GM21526 (cell line): ENCODE data around the gene ACSM3.
"Not testable (repeated sequence)": the region's sequence is repeated elsewhere in the genome, so short reads cannot be mapped to it uniquely, and the experiment has no call there.

Source experiments
- ATAC-seq: cut with Tn5 transposase; IDR thresholded peaks from one replicate; pipeline ENCODE4 v1.9.1; 2021; ENCODE audit warnings: moderate library complexity; ENCODE audit not compliant: unreplicated experiment, low FRiP score

The ACSM3 gene

DNA sequence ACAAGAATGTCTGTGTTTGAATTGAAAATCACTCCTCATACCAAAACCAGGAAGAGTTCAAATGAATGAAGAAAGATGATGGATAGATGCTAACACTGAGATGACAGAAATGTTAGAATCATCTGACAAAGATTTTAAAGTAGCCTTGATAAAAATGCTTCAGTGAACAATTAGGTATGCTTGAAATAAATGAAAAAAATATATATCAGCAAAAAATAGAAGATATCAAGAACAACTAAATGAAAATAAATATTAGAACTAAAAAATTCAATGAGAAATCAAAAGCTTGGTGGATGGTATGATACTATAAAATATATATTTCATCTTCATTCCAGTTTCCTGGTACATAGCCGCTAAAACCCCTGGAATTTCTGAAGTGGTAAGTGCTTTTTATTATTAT, 8.6 kb upstream of the ACSM3 start:
- no peak for ATAC-seq

DNA sequence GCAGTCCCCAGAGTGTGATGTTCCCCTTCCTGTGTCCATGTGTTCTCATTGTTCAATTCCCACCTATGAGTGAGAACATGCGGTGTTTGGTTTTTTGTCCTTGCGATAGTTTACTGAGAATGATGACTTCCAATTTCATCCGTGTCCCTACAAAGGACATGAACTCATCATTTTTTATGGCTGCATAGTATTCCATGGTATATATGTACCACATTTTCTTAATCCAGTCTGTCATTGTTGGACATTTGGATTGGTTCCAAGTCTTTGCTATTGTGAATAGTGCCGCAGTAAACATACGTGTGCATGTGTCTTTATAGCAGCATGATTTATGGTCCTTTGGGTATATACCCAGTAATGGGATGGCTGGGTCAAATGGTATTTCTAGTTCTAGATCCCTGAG, 8.0 kb upstream of the ACSM3 start:
- ATAC-seq = not testable (repeated sequence)

DNA sequence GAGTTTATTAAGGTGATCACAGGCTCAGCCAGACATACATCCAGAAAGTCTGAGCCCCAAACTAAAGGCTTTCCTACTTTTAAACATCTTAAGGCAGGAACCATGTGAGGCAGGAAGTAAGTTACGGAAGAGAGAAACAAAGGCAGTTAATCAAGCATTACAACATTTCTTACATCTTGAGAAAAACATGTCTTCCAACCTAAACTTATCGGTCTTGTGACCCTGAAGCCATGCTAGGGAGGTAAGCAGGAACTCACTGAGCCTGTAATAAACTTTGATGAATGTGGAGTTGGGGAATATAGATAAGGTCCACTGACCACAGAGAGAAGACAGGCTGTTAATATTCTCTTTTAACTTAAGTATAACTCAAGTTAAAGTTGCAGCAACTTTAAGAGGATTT, 3.5 kb upstream of the ACSM3 start:
- no peak for ATAC-seq

DNA sequence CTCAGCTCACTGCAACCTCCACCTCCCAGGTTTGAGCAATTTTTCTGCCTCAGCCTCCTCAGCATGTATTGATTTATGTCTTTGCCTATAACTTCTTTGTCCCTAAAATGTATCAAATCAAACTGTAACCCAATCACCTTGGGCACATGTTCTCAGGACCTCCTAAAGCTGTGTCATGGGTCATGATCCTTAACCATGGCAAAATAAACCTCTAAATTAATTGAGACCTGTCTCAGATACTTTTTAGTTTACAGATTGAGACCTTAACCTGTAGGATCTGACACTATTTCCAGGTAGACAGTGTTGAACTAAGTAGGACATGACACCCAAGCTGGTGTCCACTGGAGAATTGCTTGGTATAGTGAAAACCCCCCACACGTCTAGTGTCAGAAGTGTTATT, 2.6 kb upstream of the ACSM3 start:
- ATAC-seq = no peak

DNA sequence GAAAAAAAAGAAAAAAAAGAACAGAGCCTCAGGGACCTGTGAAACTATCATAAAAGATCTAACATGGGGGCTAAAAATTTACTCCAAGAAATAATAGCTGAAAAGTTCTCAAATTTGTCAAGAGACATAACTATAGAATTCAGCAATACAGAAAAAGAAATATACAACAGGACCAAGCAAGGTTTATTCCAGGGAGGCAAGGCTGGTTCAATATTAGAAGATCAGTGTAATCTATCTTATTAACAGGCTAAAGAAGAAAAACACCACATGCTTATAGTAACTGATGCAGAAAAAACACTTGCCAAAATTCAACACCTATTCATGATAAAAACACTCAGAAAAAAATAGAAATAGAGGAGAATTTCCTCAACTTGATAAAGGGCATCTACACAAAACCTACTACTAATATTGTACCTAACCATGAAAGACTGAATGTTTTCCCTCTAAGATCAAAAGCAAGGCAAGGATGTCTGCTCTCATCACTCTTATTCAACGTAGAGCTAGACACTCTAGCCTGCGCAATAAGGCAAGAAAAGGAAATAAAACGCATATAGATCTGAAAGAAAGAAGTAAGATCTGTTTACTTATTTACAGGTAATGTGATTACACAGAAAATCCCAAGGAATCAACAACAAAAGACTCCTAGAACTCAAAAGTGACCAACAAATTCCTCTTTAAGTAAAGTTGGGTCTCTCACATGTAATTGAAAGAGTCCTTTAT, 1.2 kb upstream of the ACSM3 start:
- ATAC-seq = no peak

DNA sequence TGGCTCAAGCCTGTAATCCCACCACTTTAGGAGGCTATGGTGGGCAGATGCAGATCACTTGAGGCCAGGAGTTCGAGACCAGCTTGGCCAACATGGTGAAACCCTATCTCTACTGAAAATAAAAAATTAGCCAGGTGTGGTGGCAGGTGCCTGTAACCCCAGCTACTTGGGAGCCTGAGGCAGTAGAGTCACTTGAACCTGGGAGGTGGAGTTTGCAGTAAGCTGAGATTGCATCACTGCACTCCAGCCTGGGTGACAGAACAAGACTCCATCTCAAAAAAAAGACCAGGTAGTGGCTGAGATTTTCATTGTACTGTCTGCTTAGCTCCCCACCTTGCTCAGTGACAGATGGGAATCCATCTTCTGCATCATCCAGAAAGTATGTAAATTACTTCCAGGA, 634 bp downstream of the ACSM3 start:
- not testable (repeated sequence) for ATAC-seq

DNA sequence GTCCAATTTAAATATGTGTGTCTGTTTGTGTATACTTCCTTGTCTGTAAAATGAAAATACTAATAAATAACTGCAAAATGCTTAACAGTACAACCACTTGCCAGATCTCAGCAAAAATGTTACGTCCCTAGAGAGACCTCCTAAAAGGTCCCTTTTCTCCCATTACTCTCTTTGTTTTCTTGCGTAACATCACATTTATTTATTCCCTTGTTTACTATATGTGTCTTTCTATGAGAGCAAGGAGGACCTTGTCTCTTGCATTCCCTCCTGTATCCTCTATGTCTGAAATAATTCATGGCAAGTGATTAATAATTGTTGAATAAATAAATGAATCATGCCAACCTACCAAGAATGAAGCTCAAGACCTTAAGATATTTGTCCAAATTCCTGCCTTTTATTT, 1.9 kb downstream of the ACSM3 start:
- ATAC-seq = no peak

DNA sequence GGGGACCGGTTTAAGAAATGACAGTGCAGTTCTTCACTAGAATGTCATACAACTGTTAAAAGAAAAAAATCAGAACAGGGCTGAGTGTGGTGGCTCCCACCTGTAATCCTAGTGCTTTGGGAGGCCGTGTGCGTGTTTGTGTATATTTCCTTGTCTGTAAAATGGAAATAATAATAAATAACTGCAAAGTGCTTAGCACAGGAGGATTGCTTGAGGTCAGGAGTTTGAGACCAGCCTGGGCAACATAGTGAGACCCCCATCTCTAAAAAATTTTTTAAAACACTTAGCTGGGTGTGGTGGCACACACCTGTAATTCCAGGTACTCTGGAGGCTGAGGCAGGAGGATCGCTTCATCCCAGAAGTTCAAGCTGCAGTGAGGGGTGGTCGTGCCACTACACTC, 2.5 kb downstream of the ACSM3 start:
- ATAC-seq = no peak

DNA sequence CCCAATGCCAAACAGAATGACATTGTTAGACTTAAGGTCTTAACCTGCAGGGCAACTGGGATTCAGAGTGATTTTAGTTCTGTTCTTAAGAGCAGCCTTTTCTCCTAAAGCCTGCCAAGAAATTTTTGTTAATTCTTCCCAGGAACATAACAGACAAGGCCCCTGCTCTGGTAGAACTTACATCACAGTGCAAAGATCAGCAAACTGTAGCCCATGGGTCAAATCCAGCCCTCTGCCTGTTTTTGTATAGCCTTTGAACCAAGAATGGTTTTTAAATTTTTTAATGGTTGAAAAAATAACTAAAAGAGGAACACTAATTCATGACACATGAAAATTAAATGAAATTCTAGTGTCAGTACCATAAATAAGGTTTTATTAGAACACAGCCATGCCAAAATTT, 3.8 kb downstream of the ACSM3 start:
- ATAC-seq = no peak

DNA sequence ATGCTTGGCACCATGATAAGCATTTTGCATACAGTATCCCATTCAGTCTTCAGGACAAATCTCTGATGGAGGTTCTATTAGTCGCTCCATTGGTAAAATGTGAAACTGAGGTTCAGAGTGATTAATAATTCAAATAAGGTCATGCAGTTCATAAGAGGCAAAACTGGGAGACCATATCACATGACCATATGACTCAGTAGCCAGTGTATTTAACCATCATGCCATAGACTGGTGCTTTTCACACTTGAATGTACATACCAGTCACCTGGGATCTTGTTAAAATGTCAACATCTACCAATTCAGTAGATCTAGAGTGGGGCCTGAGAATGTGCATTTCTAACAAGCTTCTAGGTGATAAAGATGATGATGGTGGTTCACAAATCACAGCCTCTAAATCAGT, 4.3 kb downstream of the ACSM3 start:
- no peak for ATAC-seq

DNA sequence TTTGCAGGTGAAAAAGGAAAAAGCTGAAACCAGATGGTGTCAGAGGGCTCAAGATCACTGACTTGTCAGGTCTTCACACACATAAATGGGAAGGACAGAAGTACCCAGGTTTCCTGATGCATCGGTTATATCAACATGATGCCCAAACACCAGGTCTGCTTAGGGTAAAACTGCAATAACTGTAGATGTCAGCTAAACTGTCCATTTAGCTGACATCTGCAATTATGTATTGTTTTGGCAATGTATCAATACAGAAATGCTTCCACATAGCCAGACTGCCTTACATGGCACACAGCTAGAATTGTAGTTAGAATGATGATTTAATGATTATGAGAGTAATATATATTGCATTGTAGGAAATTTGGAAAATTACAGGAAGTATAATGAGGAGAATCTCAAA, 5.0 kb downstream of the ACSM3 start:
- no peak for ATAC-seq

DNA sequence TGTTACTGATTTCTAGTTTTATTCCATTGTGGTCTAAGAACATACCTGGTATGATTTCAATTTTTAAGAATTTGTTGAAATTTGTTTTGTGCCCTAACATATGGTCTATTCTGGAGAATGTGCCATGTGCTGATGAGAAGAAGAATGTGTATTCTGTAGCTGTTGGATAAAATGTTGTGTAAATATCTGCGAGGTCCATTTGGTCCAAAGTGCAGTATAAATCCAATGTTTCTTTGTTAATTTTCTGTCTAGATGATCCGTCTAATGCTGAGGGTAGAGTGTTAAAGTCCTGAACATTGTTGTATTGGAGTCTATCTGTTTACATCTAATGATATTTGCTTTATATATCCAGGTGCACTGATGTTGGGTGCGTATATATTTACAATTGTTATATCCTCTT, 9.9 kb downstream of the ACSM3 start:
- ATAC-seq = no peak

DNA sequence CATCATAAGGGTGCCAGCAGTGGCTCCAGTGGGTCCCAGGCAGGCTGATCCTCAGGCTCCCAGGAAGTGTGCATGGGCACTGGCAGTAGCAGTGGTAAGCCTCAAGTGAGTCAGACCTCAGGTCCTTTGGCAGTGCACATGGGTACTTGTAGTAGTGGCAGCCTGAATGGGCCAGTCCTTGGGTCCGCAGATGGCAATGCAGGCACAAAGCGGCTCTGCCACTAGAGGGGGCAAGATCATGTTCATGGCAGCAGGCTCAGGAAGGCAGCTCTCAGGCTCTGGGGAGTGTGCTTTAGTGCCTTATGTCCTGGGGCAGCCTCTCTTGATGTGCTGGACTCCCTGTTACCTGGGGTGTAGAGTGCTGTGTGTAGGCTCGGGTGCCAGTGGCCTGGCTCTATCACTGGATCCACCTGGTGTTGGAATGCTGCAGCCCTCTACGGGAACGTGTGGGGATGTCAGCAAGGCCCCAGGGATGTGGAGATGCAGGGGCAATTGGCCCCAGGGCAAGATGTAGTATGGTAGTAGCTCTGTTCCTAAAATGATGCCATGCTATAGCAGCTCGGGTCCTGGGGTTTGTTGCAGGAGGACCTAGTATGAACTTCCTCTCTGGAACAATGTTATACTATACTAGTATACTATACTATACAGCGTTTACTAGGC, 11.0 kb downstream of the ACSM3 start:
- ATAC-seq = no peak

DNA sequence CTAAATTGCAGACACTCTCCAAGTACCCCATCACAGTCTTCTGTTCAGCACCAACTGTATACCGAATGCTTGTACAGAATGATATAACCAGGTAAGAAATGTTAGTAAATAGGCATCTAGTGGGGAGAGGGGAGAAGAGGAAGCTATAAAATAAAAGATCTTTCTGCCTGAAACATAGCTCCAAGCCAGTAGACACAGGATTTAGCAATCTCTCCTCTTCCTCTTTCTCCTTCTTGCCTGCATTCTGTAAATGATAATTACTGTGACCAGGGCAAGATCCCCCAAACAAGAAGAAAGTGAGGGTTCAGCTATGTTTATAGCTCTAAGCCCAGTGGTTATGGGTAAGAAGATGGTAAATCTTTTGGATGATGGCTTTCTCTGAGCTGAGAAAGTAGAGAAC, 17.9 kb downstream of the ACSM3 start:
- no peak for ATAC-seq

DNA sequence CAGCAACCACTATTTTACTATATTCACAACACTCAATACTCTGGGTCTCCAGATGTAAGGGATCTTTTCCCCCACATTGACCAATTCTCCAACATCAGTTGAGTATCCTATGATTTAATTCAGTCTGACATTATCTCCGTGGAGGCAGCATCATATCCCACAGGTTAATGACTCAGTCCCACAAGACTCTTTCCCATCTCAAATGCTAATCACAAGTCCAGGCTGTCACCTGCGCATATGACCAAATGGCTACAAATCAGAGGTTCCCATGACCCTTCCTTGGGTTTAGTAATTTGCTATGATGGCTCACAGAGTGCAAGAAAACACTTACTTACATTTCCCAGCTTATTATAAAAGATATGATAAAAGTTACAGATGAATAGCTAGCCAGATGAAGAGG, 18.7 kb downstream of the ACSM3 start:
- ATAC-seq = no peak

DNA sequence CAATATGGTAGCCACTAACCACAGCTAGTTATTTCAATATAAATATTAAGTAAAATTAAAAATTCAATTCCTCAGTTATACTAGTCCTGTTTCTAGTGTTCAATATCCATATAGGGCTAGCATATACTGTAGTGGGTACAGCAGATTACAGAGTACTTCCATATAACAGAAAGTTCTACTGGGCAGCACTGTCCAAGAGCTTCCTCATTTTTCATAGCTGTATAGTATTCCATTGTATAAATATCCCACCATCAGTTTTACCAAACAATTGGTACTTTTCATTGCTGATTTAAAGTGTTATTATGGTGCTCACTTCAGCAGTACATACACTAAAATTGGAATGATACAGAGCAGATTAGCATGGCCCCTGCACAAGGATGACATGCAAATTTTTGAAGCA, 20.4 kb downstream of the ACSM3 start:
- no peak for ATAC-seq

DNA sequence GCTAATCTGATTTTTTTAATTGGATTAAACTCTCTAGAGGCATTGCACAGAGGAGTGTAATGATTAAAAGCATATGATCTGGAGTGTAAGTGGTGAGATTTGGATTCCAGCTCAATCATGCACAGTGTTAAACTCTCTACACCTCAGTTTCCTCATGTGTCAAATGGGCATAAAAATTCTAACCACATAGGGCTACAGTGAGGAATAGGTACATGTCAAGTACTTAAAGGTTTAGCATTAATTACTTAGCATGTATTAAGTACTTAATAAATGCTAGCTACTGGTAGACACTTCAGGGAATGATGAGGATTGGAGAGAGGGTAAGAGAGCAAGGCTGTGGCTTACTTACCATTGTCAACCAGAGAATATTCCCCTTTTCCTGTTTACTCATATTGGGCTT, 25.3 kb downstream of the ACSM3 start:
- ATAC-seq = no peak

DNA sequence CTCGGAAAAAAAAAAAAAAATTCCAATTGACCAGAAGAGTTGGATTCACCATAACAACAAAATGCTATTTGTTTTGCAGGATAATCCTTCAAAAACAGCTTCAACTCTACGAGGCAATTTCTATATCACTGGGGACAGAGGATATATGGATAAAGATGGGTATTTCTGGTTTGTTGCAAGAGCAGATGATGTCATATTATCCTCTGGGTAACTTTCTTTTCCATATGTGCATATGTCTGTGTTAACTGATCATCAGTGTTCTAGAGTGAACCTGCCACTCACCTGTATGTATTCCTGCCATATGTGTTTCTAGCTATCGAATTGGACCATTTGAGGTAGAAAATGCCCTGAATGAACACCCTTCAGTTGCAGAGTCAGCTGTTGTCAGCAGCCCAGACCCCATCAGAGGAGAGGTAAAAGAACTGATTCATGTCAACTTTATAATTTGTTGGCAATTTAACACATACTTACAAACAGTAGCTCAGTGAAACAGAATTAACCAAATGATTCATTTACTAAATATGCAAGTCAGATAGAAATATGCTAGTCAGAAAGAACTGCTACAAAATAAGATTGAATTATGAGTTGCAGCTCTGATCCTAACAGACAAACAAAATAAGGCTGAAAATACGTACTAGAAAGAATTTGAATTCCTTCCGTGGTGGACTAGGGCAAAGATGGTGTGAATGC, 28.3 kb downstream of the ACSM3 start:
- ATAC-seq = no peak

DNA sequence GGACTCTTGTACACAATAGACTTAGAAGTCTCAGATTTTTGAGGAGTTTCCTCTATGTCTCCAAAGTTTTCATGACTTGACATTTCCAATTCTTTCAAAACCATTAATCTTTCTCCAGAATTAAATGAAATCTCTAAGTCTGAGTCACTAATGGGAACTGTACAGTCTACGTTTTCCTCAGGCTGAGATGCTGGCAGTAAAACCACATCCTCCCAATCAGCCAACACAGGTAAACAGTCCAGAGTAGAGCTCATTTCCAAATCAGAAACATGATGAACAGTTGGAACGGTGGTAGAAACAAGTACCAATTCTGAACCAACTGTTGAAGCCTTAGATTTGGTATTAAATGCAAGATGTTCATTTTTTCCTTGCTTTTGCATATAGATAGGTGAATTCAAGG, 34.5 kb downstream of the ACSM3 start:
- no peak for ATAC-seq

DNA sequence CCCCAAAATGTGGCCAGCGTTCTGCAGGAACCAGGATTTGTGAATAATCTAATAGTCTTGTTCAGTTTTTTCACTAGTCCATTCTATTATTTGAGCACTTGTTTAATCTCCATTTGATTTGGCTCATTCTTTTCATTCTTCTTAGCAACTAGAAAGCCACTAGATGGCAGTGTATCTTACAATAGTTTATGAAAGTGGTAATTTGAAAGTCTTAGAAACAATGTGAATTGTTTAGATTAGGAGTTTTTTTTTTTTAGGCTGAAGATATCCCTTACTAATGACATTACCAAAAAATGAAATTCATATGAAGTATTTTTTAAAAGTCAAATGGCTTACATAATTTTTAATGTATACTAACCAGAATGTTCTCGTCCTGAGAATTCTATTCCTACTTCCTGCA, 35.8 kb downstream of the ACSM3 start:
- no peak for ATAC-seq

DNA sequence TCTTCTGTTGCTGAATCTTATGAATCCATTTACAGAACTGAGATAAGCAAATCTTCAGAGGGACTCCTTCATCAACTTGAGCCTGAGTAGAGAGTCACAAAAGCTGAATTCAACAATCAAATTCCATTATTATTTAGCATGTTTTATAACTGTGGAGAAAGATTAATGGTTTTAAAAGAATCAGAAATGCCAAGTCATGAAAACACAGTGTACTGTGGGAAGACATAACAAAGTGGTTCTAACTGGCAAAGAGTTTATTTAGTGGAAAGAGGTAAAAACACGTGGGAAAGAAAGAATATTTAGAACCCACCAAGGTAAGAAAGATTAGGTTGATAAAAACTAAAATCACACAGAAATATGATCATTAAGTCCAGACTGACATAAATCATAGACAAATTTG, 37.5 kb downstream of the ACSM3 start:
- no peak for ATAC-seq

DNA sequence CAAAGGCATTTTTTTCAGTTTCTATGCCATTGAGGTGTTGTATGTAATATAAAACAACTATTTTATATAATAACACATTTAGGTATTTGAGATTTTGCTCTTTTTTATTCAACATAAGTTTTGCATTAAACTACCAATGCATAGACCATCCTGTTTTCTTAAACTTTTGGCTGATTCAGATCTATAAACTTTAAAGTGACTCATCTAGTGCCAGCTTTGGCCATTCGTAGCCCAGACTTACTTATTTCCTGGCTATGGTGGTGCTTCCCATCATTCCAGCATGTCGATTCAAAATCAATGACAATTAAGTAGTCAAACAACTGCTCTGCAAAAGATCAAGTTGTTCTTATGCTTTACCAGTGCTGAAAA, 39.4 kb downstream of the ACSM3 start:
- no peak for ATAC-seq
